Left colon (tissue), 2 donors: ENCODE results near the gene IFNA7. TPM values are rescaled to one million over a fixed set of nuclear protein-coding genes. Genes with fewer than 3 reads are reported as not detected.
A peak's percentile ranks its signal among the peaks of the same experiment; 100 is the strongest.
"Not testable (repeated sequence)": the region's sequence is repeated elsewhere in the genome, so short reads cannot be mapped to it uniquely, and the experiment has no call there.

Experiments used
- ATAC-seq: fragments of 200-7000 bp; cut with Tn5 transposase; one replicate; pipeline ENCODE4 v1.9.1; 2020; ENCODE audit warnings: mild to moderate bottlenecking, moderate library complexity
- DNase-seq, 2 donors: peaks; one replicate each; pipeline ENCODE4 v3.0.0-alpha.2; 2020
- intact Hi-C, 2 donors: fragments of 100-400 bp; cut with DNase I in 1 of 2; cut with micrococcal nuclease in 1 of 2; formaldehyde crosslinking; loops; one replicate each; pipeline versions ENCODE4 v1.11.2 to v1.14.0; 2022; cut with DNase I, micrococcal nuclease
- long read RNA-seq: library from polyadenylated mRNA; unstranded; transcript quantifications from one replicate; pipeline ENCODE4 v2.0.0, GENCODE V29; 2021
- total RNA-seq, 2 donors: library from RNA; stranded (reverse); fragmentation: NEBNext Ultra II Directional; extraction: Animal tissue kit (Norgen Biotek cat#: 25700); gene quantifications; one replicate each; pipeline ENCODE4 v1.2.1, GENCODE V29; 2021
- donor health status: DM: no; HTN: no; CAD: no.
- donor health status: DM: yes; HTN: yes; CAD: no.

Gene IFNA7
- total RNA-seq, result not detected
- long read RNA-seq, result 0 reads

GRCh38 chr9:21202105-21202504 is at the start of gene IFNA7:
IFNA7 (minus strand) TSS chr9:21202205; CDS start chr9:21202165, 40 bp downstream.
- ATAC-seq, DNase-seq, intact Hi-C loops: not testable (repeated sequence)

GRCh38 chr9:21251638-21252037 is 49.6 kb upstream of the IFNA7 start:
- no peak for DNase-seq
- intact Hi-C loops, result no loop called here
- no peak for ATAC-seq

- DNase-seq, result no peak
- intact Hi-C loops, result no loop called here
- ATAC-seq, result no peak
Observed at GRCh38 chr9:21251190-21251589, 49.2 kb upstream of the IFNA7 start.

GRCh38 chr9:21244836-21245235 is 42.8 kb upstream of the IFNA7 start:
- intact Hi-C loops, result no loop called here
- DNase-seq, result no peak
- no peak for ATAC-seq

GRCh38 chr9:21239911-21240310 is 37.9 kb upstream of the IFNA7 start, which contains the start of gene IFNA14:
IFNA14 (minus strand) TSS chr9:21240005; CDS start chr9:21239935, 70 bp downstream.
- intact Hi-C loops, result loop anchor here in 1 of 2 donors (10.0 kb wide), 1 partner anchor 545 kb away; no protein-coding TSS in a partner anchor
- DNase-seq (no peak), ATAC-seq (no peak)

- not testable (repeated sequence) for DNase-seq, ATAC-seq
- intact Hi-C loops, result loop anchor here in 1 of 2 donors (10.0 kb wide), 1 partner anchor 548 kb away; no protein-coding TSS in a partner anchor
Observed at GRCh38 chr9:21236360-21236714, 34.3 kb upstream of the IFNA7 start.

- ATAC-seq (peak; percentile 57), DNase-seq (peak in 1 of 2 donors; percentile 11)
- intact Hi-C loops, result loop anchor here in 1 of 2 donors (10.0 kb wide), 1 partner anchor 549 kb away; no protein-coding TSS in a partner anchor
Observed at GRCh38 chr9:21235468-21236359, 33.7 kb upstream of the IFNA7 start.

GRCh38 chr9:21234153-21234687 is 32.2 kb upstream of the IFNA7 start:
- no peak for DNase-seq
- no peak for ATAC-seq
- intact Hi-C loops, result loop anchor here in 1 of 2 donors (10.0 kb wide), 1 partner anchor 551 kb away; no protein-coding TSS in a partner anchor

- intact Hi-C loops, result loop anchor here in 1 of 2 donors (10.0 kb wide), 1 partner anchor 552 kb away; no protein-coding TSS in a partner anchor
- DNase-seq (no peak), ATAC-seq (no peak)
Observed at GRCh38 chr9:21233258-21233657, 31.3 kb upstream of the IFNA7 start.

GRCh38 chr9:21228122-21228521 is 26.1 kb upstream of the IFNA7 start, which contains the start of gene IFNA17:
IFNA17 (minus strand) TSS chr9:21228222; CDS start chr9:21228173, 49 bp downstream.
- intact Hi-C loops, result no loop called here
- ATAC-seq (no peak), DNase-seq (no peak)

- DNase-seq, ATAC-seq, intact Hi-C loops: not testable (repeated sequence)
Observed at GRCh38 chr9:21217211-21217610, 15.2 kb upstream of the IFNA7 start, which contains the start of gene IFNA16. IFNA16 (minus strand) TSS chr9:21217311; CDS start chr9:21217305, 6 bp downstream.

- DNase-seq, ATAC-seq, intact Hi-C loops: not testable (repeated sequence)
Observed at GRCh38 chr9:21213411-21214326, 11.7 kb upstream of the IFNA7 start.

- DNase-seq, ATAC-seq, intact Hi-C loops: not testable (repeated sequence)
Observed at GRCh38 chr9:21212160-21212559, 10.2 kb upstream of the IFNA7 start.

GRCh38 chr9:21210782-21211181 is 8.8 kb upstream of the IFNA7 start:
- ATAC-seq, DNase-seq, intact Hi-C loops: not testable (repeated sequence)

GRCh38 chr9:21210311-21210710 is 8.3 kb upstream of the IFNA7 start:
- no peak for ATAC-seq
- intact Hi-C loops, result no loop called here
- DNase-seq, result no peak

GRCh38 chr9:21207043-21207442 is 5.0 kb upstream of the IFNA7 start, which contains the start of gene IFNA10:
IFNA10 (minus strand) TSS chr9:21207143; CDS start chr9:21207097, 46 bp downstream.
- ATAC-seq, intact Hi-C loops, DNase-seq: not testable (repeated sequence)

- no peak for DNase-seq
- intact Hi-C loops, result no loop called here
- no peak for ATAC-seq
Observed at GRCh38 chr9:21205204-21205603, 3.2 kb upstream of the IFNA7 start.
